Fibroblast of peridontal ligament (primary cell): ENCODE measurements around the gene MAST3.

Experiments used
- DNase-seq: peaks from one replicate; pipeline ENCODE4 v3.0.0-alpha.2; 2010; ENCODE audit errors: extremely low read depth

Gene MAST3

DNA sequence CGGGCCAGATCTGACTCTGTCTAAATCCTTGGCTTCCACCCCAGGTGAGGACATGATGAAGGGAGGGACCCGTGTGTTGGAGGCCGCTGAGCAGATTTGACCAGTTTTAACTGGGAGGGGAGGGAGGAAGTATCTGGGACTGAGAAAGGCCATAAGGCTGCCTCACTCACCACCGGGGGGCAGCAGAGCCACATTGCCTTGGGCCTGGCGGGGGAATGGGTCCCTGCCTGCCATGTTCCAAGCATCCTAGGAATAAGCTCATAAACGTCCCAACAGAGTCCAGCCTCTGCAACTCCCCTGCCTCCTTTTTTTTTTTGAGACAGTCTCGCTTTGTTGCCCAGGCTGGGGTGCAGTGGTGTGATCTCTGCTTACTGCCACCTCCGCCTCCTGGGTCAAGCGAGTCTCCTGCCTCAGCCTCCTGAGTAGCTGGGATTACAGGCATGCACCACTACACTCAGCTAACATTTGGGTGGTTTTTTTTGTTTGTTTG is 15.5 kb downstream of the MAST3 start:
- DNase-seq, result peak; percentile 74

DNA sequence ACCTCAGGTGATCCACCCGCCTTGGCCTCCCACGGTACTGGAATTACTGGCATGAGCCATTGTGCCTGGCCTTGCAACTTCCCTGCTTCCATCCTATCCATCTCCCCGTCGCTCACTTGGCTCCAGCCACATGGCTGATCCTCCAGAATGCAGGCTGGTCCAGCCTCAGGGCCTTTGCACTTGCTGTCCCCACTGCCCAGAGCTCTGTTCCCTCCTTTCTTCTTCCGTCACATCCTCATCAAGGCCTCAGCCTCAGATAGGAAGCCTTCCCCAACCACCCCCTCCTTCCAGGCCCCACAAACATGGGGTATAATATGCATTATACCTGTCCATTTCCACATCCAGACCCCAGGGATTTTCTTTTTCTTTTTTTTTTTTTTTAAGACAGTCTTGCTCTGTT is 16.2 kb downstream of the MAST3 start:
- no peak for DNase-seq

DNA sequence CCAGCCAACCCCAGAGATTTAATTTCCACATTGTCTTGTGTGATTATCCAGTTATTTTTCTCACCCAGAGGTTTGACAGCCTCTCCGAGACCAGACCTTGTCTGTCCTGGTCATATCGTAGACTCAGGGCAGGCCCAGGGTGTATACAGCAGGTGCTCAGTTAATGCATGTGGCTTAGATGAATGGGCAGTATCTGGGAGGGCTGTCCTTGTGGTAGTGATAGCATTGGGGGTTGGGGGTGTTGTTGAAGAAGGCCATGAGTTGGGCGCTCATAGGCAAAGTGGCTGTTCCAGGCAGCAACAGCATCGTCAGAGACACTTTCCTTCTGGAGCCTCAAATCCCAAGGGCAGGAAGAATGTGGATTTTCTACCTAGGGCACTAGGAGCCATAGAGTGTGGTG is 16.9 kb downstream of the MAST3 start:
- no peak for DNase-seq

DNA sequence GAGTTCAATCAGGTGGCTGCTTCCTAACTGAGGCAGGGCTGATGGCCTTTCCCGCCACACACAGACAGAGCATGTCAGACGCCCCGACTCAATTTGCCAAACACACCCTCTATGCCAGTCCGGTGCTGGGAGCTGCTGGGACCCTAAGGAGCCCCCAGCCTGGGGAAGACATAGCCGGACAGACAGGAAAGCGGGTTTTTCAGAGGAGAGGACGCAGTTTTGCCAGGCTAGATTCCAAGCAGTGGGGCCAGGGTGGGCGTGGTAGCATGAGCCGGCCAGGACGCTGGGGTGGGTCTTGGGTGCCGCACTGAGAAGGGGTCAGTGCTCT is 19.8 kb downstream of the MAST3 start:
- no peak for DNase-seq

DNA sequence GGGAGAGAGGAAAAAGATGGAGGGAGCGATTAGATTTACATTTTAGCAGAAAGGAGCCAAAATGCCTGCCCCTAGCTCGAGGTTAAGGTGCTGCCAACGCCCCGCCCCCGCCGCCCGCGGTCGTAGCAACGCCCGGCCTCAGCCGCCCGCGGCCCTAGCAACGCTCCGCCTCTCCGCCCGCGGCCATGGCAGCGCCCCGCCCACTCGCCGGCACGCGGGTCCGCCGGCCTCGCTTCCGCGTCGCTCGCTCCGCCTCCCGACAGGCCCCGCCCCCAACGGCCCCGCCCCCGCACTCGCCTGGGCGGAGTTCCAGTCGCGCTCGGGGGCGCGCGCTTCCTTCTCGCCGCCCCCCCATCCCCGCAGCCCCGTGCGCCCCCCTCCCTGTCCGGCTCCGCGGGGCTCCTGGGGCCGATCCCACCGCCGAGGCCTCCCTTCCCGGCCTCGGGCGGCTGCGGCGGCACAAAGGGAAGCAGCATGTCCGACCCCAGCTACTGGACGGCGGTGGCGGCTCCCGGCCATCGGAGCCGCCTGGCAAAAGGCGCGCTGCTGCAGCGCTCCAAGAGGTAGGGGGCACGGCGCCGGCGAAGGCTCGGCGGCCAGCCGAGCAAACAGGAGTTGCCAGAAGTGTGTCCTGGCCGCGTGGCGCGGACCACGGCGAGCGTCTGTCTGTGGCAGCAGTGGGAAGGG is 20.3 kb downstream of the MAST3 start:
- peak; percentile 62 for DNase-seq

DNA sequence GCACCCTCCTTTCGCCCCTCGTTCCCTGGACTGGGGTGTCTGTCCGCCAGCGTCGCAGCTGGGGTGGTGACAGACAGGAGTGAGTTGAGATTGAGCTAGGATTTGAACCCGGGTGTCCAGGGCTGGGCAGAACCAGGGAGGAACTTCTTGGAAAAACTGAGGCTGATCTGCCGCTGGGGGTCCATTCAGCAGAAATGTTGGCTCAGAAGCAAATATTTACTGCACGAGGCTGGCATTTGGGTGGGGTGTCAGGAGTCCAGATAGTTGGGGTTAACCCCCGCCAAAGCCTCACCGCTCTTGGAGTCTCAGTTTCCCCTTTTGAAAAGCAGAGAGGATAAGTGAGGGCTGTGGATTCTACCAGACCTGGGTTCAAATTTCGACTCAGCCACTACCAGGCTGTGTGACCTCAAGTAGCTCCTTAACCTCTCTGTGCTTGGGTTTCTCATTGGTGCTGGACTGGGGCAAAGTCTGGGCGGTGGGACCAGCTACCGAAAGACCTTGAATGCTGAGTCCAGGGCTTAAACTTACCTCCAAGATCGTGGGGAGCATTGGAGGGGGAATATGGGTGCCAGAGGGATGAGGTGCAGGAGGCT is 20.9 kb downstream of the MAST3 start:
- no peak for DNase-seq

DNA sequence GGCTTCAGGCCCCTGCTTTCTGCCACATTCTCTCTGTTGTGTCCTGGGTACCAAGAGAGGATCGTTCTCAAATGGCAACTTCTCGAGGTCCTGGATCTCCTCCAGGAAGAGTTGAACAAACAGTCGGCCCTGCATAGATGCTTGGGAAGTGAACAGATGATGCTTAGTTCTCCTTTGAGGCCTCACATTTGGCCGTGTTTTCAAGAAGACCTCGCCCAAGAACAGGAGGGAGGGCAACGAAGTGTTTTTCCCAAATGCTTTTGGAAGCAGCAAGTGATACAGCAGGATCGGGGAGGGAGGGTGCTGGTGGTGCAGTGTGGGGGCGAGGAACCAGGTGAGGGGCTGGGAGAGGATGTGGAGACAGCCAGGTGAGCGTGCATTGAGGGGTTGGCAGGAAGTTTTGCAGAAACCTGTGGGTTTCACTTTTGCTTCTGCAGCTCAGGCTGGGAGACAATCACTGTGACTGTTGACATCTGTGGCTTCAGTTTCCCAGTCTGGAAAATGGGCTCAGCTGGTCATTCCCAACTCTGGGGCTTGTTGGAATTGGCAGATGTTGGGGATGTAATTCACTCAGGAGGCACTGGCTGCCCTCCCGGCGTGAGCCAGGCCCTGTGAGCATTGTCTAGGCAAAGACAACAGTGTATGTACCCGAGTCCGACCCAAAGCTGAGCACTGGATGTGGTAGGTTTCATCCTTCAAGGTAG is 21.6 kb downstream of the MAST3 start:
- peak; percentile 41 for DNase-seq

DNA sequence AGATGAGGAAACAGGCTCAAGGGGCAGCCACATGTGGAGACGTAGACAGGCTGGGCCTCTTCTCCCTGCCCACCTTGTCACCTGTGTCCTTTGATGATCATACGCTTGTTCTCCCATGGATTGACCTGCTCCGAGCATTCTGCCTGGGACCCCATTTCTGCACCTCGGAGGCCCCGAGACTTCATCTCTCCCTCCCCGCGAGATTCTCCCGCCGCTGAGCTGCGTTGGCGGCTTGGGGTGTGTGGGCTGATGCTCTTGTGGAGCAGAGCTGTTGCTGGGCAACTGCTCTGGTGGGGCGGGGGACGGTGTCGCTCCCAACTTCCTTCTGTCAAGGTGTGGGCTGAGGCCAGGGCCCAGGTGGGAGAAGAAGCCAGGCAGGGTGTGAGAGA is 22.1 kb downstream of the MAST3 start:
- no peak for DNase-seq

DNA sequence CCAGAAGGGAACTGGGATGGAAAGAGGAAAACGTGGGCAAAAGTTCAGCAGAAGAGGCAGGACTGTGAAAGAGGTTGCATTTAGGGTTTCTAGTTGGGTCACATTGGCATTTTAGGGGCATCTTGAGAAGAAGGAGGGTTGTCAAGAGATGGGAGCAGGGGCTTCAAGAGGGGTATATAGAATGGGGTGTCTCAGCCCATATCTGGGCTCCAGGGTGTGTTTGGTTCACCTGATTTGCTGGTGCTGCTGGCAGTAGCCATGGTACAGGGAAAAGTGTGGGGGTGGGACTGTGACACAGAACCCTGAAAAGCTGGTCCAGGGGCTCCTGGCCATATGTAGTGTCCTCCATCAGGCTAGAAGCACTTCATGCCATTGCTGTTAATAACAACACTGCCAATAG is 22.5 kb downstream of the MAST3 start:
- DNase-seq, result no peak

DNA sequence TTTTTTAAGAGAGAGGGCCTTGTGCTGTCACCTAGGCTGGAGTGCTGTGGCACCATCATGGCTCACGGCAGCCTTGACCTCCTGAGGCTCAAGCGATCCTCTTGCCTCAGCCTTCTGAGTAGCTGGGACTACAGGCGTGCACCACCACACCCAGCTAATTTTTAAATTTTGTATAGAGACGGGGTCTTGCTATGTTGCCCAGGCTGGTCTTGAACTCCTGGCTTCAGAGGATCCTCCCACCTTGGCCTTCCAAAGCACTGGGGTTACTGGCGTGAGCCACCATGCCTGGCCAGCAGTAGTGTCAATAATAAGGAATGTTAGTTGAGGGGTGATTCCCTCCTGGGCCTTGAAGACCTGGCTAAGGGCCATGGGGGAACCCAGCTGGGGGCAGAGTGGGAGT is 23.6 kb downstream of the MAST3 start:
- no peak for DNase-seq

DNA sequence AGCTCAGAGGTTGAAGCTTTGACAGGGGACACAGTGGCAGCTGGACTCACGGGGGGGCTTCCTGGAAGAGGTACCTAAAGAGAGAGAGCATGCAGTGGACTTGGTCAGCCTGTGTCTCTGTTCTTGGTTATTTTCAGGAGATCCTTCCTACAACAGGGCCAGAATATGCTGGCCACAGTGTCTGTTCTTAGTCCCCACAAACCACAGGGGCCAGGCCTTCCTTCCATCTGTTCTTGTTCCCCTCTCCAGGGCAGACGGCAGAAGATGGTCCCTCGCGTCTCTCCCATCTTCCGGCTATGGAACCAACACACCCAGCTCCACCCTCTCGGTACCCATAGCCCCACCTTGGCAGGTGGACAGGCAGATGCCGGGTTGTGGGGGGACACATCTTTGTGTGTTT is 24.8 kb downstream of the MAST3 start:
- DNase-seq, result no peak

DNA sequence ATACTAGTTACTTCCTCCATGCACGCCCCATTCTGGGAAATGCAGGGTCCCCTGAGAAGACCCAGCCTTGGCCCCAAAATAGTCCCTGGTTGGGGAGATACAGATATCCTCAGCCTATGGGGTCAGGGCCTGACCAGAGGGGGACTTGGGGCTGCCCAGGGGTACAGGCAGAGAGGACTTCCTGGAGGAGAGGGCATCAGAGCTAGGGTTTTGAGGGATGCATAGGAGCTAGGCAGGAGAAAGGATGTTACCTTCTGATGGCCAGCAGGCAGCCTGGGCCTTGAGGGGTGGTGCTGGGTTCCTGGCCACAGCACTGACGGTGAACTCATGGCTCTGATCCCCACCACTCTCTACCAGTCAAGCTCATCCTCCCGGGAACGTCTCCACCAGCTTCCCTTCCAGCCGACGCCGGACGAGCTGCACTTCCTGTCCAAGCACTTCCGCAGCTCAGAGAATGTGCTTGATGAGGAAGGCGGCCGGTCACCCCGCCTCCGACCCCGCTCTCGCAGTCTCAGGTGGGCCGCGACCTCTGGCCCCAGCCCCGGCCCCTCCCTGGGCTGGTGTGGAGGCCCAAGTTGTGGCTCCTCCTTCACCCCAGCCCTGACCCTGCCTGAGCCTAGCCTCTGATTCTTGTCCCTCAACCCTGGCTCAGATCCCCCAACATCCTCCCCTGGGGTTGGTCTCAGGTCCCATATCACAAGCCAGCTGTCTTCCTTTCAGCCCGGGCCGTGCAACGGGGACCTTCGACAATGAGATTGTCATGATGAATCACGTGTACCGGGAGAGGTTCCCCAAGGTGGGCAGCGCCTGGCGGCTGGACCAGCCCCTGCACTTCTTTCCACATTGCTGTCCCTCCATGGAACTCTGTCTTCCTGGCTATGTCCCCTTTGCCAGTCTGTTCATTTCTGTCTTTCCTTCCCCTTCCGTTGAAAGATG is 25.6 kb downstream of the MAST3 start:
- DNase-seq, result no peak

DNA sequence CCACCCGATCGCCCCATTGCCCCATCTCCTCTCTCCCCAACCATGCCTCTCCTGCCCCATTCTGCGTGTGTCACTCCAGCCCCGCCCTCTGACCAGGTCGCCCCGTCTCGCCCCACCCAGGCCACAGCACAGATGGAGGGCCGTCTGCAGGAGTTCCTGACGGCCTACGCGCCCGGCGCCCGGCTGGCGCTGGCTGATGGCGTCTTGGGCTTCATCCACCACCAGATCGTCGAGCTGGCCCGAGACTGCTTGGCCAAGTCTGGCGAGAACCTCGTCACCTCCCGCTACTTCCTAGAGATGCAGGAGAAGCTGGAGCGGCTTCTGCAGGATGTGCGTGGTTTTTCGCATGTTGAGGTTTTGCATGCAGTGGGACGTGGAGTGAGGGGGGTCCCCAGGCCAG is 26.2 kb downstream of the MAST3 start:
- DNase-seq, result no peak

DNA sequence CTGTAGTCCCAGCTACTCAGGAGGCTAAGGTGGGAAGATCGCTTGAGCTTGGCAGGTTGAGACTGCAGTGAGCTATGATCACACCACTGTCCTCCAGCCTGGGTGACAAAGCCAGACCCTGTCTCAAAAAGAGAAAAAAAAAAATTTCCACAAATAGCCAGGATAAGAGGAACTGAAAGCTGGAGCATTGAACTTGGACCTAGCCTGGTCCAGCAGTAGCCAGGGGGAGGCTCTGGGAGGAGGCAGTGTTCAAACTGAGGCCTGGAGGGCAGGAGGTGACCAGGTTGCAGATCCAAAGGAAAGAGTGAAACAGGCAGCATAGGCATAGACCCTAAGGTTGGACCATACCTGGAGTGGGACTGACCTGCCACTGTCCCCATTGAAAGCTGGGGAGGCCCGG is 28.5 kb downstream of the MAST3 start:
- DNase-seq, result no peak

DNA sequence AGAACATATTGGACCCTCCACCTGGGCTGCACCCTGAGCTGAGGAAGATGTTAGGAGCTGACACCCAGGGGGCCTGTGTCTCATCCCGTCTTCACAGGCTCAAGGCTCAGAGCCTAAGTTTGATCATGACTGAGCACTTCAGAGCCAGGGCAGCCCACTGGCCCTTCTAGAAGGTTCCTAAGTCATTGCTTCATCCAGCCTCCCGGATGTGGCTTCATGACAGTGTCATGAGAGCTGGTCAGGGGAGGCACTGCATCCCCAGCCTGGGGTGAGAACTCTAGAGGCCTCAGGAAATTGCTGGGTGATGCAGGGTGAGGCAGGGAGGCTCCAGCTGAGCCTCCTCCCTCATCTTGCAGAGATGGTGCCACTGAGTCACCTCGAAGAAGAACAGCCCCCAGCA is 30.5 kb downstream of the MAST3 start:
- DNase-seq, result no peak

DNA sequence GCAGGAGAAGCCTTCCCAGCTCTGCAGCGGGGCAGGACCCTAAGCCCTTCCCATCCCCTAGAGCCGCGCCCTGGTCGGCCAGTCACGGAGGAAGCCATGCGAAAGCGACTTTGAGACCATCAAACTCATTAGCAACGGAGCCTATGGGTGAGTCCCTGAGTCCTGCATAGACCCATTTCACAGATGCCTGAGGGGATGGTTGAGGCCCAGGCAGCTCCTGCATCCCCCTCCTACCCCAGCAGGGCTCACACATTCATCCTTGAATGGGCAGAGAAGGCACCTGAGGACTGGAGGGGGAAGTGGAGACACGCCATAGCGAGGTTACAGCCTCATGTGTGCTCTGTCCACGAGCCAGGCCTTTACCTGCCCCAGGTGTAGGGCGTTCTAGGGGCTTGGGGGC is 31.2 kb downstream of the MAST3 start:
- no peak for DNase-seq

DNA sequence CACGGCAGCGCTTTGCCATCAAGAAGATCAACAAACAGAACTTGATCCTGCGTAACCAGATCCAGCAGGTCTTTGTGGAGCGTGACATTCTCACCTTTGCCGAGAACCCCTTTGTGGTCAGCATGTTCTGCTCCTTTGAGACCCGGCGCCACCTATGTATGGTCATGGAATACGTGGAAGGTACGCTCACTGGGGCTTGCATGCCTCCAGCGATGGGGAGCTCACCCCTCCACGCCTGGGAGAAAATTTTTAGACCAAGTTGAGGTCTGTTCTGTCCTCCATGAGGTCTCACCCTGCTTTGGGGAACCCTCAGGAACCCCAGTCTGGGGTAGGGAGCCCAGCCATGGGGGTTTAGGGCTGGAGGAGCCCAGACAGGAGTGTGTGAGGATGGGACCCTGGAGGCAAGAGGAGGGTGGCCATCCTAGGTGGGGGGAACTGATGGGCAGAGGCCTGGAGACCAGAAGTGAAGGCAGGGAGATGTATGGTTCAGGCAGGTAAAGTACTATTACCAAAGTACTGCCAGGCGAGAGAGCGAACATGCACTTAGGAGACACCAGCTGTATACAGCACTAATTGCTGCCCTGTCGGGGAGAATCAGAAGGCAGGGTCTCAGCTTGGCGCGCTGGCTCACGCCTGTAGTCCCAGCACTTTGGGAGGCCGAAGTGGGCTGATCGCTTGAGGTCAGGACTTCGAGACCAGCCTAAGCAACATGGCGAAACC is 33.1 kb downstream of the MAST3 start:
- DNase-seq, result no peak

DNA sequence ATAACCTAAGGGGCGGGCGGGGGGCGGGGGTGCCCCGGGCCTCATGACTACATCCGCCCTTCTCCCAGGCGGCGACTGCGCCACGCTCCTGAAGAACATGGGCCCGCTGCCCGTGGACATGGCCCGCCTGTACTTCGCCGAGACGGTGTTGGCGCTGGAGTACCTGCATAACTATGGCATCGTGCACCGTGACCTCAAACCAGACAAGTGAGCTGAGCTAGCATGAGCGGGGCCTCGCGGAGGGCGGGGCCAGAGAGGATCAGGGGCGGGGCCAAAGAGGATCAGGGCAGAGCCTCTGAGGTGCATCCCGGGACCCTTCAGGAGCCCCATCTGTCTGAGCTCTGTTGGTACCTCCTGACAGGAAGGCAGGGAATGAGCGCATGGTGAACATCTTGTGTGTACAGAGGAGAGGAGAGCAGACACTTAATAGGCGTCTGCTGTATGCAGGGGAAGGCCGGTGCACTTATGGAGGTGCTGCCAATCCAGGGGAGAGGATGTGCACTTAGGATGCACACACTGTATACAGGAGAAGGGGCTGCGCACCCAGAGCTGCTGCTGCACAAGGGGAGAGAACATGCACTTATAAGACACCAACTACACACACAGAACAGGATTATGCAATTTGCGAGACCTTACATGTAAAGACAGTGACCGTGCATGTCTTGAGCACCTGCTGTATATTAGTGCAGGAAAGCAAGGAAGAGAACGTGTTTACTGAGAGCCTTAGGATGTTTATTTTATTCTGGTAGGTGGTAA is 34.4 kb downstream of the MAST3 start:
- DNase-seq, result no peak

DNA sequence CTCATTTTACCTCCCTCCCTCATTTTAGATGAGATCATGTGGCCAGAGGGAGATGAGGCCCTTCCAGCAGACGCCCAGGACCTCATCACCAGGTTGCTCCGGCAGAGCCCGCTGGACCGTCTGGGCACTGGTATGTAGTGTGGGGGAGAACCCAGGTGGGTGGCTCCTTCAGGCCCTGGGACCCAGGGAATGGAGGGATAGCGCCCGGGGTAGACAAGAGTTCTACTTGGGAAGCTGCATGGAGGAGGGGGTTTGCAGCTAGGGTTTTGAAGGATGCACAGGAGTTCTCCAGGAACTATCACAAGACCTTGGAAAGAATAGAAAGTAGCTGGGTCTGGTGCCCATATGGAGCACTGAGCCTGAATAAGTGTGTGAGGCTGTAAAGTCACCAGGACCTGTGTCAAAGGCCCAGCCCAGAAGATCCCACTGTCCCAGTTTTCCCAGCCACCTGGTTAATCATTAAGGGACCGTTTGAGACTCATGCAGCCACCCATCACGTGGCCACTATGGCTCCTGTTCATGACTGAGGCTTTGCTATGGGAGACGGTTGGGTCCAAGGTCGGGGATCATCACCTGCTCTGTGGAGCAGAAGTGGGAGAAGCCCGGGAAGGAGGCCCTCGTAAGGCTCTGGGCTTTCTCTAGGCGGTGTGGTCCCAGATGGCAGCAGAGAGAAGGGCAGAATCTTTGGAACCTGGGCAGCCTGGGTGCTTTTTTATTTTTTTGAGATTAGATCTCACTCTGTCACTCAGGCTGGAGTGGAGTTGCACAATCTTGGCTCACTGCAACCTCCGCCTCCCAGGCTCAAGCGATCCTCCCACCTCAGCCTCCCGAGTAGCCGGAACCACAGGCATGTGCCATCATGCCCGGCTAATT is 38.4 kb downstream of the MAST3 start:
- no peak for DNase-seq

DNA sequence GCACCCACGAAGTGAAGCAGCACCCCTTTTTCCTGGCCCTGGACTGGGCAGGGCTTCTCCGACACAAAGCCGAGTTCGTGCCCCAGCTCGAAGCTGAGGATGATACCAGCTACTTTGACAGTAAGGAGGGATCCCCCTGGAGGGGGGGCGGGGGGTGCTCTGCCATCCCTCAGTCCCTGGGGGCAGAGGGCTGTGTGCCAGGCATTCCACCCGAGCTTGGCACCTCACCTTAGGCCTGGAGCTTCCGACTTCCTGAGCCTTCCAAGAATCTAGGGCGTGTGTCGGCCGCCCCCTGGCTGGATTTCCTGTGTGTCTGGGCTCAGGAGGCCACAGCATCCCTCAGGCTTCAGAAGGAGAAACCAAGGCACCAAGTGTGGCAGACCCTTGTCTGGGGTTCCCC is 39.7 kb downstream of the MAST3 start:
- no peak for DNase-seq
